Upper lobe of left lung (tissue), 6 donors: ENCODE measurements around the gene TMEM87A. TPM values are rescaled to one million over a fixed set of nuclear protein-coding genes. Genes with fewer than 3 reads are reported as not detected.

ENCODE experiments used
- ATAC-seq, 2 donors: fragments of 200-7000 bp; cut with Tn5 transposase; one replicate each; pipeline ENCODE4 v1.9.1; 2022; ENCODE audit warnings: mild to moderate bottlenecking in 2 of 2, moderate library complexity in 2 of 2; ENCODE audit not compliant: low FRiP score in 2 of 2
- DNase-seq, 2 donors: peaks; one replicate each; pipeline ENCODE4 v3.0.0-alpha.2; 2019 to 2020
- H3K27ac ChIP-seq, 4 donors: fragments of 200-600 bp; sonication (generic); one replicate each; pipeline ENCODE4 v1.5.1; 2016 to 2019
- H3K27me3 ChIP-seq, 4 donors: fragments of 200-600 bp; sonication (generic); one replicate each; pipeline ENCODE4 v1.5.1; 2017 to 2019
- H3K36me3 ChIP-seq, 4 donors: fragments of 200-600 bp; sonication (generic); one replicate each; pipeline ENCODE4 v1.5.1; 2016 to 2019
- H3K4me1 ChIP-seq, 4 donors: fragments of 200-600 bp; sonication (generic); one replicate each; pipeline ENCODE4 v1.5.1; 2018 to 2019
- H3K4me3 ChIP-seq, 4 donors: fragments of 200-600 bp; sonication (generic); one replicate each; pipeline ENCODE4 v1.5.1; 2017 to 2019; ENCODE audit warnings: mild to moderate bottlenecking in 2 of 4, moderate library complexity in 1 of 4
- H3K9me3 ChIP-seq, 4 donors: fragments of 200-600 bp; sonication (generic); one replicate each; pipeline ENCODE4 v1.5.1; 2018 to 2019
- EP300 ChIP-seq, 4 donors: sonication (generic); formaldehyde crosslinking; IDR thresholded peaks; one replicate each; pipeline ENCODE4 v1.5.1; 2017; ENCODE audit warnings: antibody characterized with exemption in 4 of 4, control low read depth in 2 of 4
- POLR2A ChIP-seq, 4 donors: fragments of 450-650 bp; IDR thresholded peaks; one replicate each; pipeline ENCODE4 v1.5.1; 2016 to 2017; ENCODE audit warnings: antibody characterized with exemption in 4 of 4, mild to moderate bottlenecking in 2 of 4
- POLR2AphosphoS5 ChIP-seq, 2 donors: sonication (generic); formaldehyde crosslinking; IDR thresholded peaks; one replicate each; pipeline ENCODE4 v1.5.1; 2017; ENCODE audit warnings: antibody characterized with exemption in 2 of 2
- WGBS, 2 donors: methylation state at CpG; one replicate each; pipeline ENCODE4 v1.1.5; 2017 to 2018; 5-methylcytosine and 5-hydroxymethylcytosine counted together
- total RNA-seq, 6 donors: library from RNA; depleted of rRNA in 4 of 6; stranded (reverse); fragments of >200 nt in 4 of 6; gene quantifications; one replicate each; pipeline versions ENCODE4 v1.1.0 to v1.2.1, GENCODE V29; 2016 to 2021
- TF ChIP-seq, protein P1 (sequence below), 6 experiments: fragments of 450-650 bp in 4 of 6; fragments of 200-600 bp in 2 of 6; sonication (generic) in 2 of 6; IDR thresholded peaks; one replicate each; pipeline ENCODE4 v1.5.1; 2016 to 2019; ENCODE audit warnings: antibody characterized with exemption in 6 of 6
- donor health status: DM: no; HTN: no; CAD: no; lungs with moderate emphysema.
- donor health status: DM: no; HTN: yes; CAD: no; lungs with severe emphysema.

Gene TMEM87A
- total RNA-seq, 6 donors from 2014 or later = 50.2 to 242 (median 119) TPM

DNA sequence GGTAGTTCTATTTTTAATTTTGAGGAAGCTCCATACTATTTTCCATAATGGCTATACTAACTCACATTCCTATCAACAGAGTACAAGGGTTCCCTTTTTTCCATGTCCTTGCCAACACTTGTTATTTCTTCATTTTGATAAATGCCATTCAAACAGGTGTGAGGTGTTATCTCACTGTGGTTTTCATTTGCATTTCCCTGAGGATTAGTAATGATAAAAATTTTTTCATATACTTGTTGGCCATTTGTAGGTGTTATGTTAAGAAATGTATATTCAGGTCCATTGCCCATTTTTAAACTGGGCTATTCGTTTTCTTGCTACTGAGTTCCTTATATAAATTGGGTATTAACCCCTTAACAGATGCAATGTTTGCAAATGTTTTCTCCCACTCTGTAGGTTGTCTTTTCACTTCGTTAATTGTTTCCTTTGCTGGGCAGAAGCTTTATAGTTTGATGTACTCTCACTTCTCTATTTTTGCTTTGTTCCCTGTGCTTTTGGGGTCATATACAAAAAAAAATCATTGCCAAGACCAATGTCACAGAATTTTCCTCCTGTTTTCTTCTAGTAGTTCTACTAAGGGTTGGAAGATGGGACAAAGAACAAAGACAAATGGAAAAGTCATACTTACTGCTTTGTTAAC, 54.2 kb downstream of the TMEM87A start:
- ATAC-seq (no peak), DNase-seq (no peak)
- WGBS, 2 donors = 27 to 28% methylated on average over 2 of the region's 2 CpGs
- Histone ChIP-seq H3K4me1 (no peaks in the 10 kb centered on the region), H3K27ac (no peak overlapping the region), H3K27me3 (no peaks in the 10 kb centered on the region), H3K9me3 (no peaks in the 10 kb centered on the region), H3K4me3 (no peak overlapping the region), H3K36me3 (peaks cover 20 to 83% (median 48%) of the 10 kb centered on the region in 4 donors)
- TF ChIP-seq POLR2A (IDR thresholded peaks at IDR 0.05) = no peak

DNA sequence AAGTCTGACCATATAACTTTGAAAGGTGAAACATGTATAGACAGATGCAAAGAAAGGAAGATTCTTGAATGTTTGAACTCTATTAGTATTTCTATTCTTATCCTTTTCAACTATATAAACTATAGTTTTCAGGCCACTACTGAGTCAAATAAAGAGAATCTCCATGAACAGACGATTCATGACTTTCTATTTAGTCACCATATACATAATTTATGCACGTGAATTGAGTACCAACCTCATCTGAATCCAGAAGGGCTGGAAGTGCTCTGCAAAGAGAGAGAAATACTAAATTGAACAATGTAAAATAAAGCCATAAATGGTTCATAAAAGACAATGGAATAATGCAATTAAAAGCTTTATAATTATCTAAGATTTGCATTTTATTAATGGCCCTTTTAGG, 55.7 kb downstream of the TMEM87A start:
- Histone ChIP-seq H3K9me3 (no peaks in the 10 kb centered on the region), H3K27me3 (no peaks in the 10 kb centered on the region), H3K4me1 (no peaks in the 10 kb centered on the region), H3K4me3 (no peak overlapping the region), H3K27ac (no peak overlapping the region), H3K36me3 (peaks cover 15 to 83% (median 41%) of the 10 kb centered on the region in 4 donors)
- 87 to 92% methylated on average over 2 of the region's 2 CpGs for WGBS, 2 donors
- no peak for DNase-seq
- ATAC-seq = no peak
- TF ChIP-seq EP300 (IDR thresholded peaks at IDR 0.05) (no peak), POLR2A (IDR thresholded peaks at IDR 0.05) (no peak)
- TF ChIP-seq, protein P1, sequence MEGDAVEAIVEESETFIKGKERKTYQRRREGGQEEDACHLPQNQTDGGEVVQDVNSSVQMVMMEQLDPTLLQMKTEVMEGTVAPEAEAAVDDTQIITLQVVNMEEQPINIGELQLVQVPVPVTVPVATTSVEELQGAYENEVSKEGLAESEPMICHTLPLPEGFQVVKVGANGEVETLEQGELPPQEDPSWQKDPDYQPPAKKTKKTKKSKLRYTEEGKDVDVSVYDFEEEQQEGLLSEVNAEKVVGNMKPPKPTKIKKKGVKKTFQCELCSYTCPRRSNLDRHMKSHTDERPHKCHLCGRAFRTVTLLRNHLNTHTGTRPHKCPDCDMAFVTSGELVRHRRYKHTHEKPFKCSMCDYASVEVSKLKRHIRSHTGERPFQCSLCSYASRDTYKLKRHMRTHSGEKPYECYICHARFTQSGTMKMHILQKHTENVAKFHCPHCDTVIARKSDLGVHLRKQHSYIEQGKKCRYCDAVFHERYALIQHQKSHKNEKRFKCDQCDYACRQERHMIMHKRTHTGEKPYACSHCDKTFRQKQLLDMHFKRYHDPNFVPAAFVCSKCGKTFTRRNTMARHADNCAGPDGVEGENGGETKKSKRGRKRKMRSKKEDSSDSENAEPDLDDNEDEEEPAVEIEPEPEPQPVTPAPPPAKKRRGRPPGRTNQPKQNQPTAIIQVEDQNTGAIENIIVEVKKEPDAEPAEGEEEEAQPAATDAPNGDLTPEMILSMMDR (IDR thresholded peaks at IDR 0.05) = no peak

DNA sequence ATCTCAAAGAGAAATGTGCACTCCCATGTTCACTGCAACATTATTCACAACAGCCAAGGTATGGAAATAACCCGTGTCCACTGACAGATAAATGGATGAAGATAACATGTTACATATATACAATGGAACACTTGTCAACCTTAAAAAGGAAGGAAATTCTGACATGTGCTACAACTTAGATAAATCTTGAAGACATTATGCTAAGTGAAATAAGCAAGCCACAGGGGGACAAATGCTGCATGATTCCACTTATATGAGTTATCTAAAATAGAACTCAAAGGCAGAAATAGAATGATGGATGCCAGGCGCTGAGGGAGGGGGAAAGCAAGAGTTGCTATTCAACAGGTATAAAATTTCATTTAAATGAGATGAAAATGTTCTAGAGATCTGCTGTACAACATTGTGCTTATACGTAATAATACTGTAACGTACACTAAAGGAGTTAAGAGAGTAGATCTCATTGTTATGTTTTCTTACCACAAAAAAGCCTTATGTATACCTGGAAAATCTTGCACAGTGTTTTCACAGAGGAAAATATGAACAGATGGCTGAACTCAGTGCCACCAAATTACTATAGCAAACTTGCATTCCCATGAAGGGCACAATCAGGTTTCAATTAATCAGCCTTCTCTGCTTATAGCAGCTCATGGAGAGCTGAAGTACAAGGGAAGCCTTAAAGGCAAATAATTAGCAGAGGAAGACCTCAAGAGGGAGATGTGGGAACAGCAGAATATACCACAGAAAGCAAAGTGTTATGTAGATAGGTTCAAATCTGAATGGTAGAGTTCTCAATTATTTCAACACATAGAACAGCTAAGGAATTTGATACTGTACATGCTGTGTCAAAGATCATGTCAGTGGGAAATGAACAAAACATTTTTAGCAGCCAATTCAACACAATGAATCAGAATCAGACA, 57.1 kb downstream of the TMEM87A start:
- H3K4me1 ChIP-seq = peaks cover 0 to 3% (median 0%) of the 10 kb centered on the region in 4 donors
- no peak overlapping the region for H3K27ac ChIP-seq
- ATAC-seq (no peak), DNase-seq (no peak)
- no peaks in the 10 kb centered on the region for H3K9me3 ChIP-seq
- TF ChIP-seq POLR2A (IDR thresholded peaks at IDR 0.05) = no peak
- no peak for TF ChIP-seq POLR2AphosphoS5 (IDR thresholded peaks at IDR 0.05)
- no peak for TF ChIP-seq EP300 (IDR thresholded peaks at IDR 0.05)
- WGBS, 2 donors = 81 to 84% methylated on average over 4 of the region's 4 CpGs
- H3K4me3 ChIP-seq = no peak overlapping the region
- peaks cover 15 to 84% (median 44%) of the 10 kb centered on the region in 4 donors for H3K36me3 ChIP-seq
- H3K27me3 ChIP-seq = no peaks in the 10 kb centered on the region

DNA sequence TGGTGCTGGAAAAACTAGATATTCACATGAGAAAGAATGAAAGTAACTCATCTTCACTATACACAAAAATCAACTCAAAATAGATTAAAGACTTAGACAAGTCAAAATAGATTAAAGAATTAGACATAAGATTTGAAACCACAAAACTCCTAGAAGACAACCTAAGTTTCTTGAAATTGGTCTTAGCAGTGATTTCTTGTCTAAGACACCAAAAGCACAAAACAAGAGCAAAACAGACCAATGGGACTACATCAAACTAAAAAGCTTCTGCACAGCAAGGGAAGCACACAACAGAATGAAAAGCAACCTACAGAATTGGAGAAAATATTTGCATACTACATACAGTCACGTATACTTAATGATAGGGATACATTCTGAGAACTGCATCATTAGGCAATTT, 58.6 kb downstream of the TMEM87A start:
- 93 to 96% methylated on average over 1 of the region's 1 CpG for WGBS, 2 donors
- TF ChIP-seq EP300 (IDR thresholded peaks at IDR 0.05) (no peak), POLR2A (IDR thresholded peaks at IDR 0.05) (no peak), POLR2AphosphoS5 (IDR thresholded peaks at IDR 0.05) (no peak)
- TF ChIP-seq, protein P1 (IDR thresholded peaks at IDR 0.05) = no peak

DNA sequence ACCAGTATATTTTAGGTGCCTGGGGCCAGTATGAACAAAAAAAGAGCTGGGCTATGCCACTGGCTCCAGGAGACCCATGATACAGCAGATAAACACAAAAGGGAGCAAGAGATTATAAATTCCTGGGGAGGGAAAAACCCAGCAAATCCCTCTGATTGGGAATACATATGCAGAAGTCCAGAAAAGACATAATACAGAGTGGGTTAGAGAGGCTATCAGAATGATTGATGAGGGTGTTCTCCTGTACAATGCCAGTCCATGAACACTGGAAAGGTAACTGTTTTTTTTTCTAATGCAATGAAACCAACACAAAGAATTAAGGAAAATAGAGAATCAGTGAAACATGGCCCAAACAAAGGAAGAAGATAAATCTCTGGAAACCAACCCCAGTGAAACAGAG, 59.7 kb downstream of the TMEM87A start:
- ATAC-seq (no peak), DNase-seq (no peak)
- no peaks in the 10 kb centered on the region for H3K9me3 ChIP-seq
- no peak for TF ChIP-seq POLR2A (IDR thresholded peaks at IDR 0.05)
- no peaks in the 10 kb centered on the region for H3K27me3 ChIP-seq
- no peak overlapping the region for H3K4me3 ChIP-seq
- H3K36me3 ChIP-seq = peaks cover 12 to 84% (median 33%) of the 10 kb centered on the region in 4 donors
- peaks cover 0 to 17% (median 4%) of the 10 kb centered on the region in 4 donors for H3K4me1 ChIP-seq
- H3K27ac ChIP-seq = no peak overlapping the region

More for the DNA sequence above, 58.6 kb downstream of the TMEM87A start:
- DNase-seq (no peak), ATAC-seq (no peak)
- H3K9me3 ChIP-seq = no peaks in the 10 kb centered on the region
- no peaks in the 10 kb centered on the region for H3K27me3 ChIP-seq
- H3K27ac ChIP-seq = no peak overlapping the region
- peaks cover 15 to 93% (median 43%) of the 10 kb centered on the region in 4 donors for H3K36me3 ChIP-seq
- peaks cover 0 to 14% (median 3%) of the 10 kb centered on the region in 4 donors for H3K4me1 ChIP-seq
- H3K4me3 ChIP-seq = no peak overlapping the region

DNA sequence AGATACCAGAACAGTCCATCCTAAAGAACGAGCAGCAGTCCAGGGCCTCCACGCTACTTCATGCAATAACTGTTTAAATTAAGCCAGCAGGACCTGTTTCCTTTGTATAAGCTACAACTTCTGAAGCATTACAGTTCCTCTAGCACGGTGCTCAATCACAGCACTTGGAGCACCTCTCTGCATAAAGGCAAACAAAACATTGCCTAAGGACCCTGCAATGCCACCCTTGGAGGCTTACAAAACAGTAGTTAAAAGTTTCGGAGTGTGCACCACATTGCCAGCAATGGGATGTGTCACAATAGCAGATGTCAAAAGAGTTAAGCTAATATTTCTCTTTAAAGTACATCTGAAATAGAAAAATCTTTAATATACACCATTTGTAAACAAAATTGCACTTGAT, 62.5 kb downstream of the TMEM87A start:
- H3K36me3 ChIP-seq = peaks cover 3 to 57% (median 21%) of the 10 kb centered on the region in 4 donors
- H3K4me3 ChIP-seq = no peak overlapping the region
- DNase-seq = peak in 1 of 2 donors; percentile 82
- peak overlapping the region in 1 of 4 donors; percentile 9 for H3K27ac ChIP-seq
- H3K4me1 ChIP-seq = peaks cover 10 to 35% (median 25%) of the 10 kb centered on the region in 4 donors
- ATAC-seq = peak in 1 of 2 donors; percentile 73
- H3K27me3 ChIP-seq = no peaks in the 10 kb centered on the region
- H3K9me3 ChIP-seq = no peaks in the 10 kb centered on the region
- TF ChIP-seq POLR2AphosphoS5 (IDR thresholded peaks at IDR 0.05) (peak; percentile 26 to 46), POLR2A (IDR thresholded peaks at IDR 0.05) (no peak), EP300 (IDR thresholded peaks at IDR 0.05) (peak in 1 of 4 donors; percentile 57)
- TF ChIP-seq, protein P1 (IDR thresholded peaks at IDR 0.05) = no peak
- 52 to 70% methylated on average over 4 of the region's 4 CpGs for whole genome bisulfite sequencing, 2 donors
